Stimulated activated naive B cell treated with anti-CD40 and anti-IgM and Interleukin-4, amounts not matched to agents 10 μg/mL and 1 μg/mL and 100 μg/mL, for 72 hours (primary cell): ENCODE results near the gene EMP1.

Source experiments
- ATAC-seq, 2 donors: fragments of 150-1000 bp; cut with Tn5 transposase; replicated peaks; 2 replicates each; pipeline ENCODE4 v1.10.0; 2021; ENCODE audit warnings: moderate library complexity in 1 of 2
- DNase-seq: peaks from one replicate; pipeline ENCODE4 v3.0.0; 2021
- H3K27ac Mint-ChIP-seq: one replicate; pipeline ENCODE4 v1.8.0; 2022; ENCODE audit warnings: mild to moderate bottlenecking, mixed read lengths
- H3K27me3 Mint-ChIP-seq, 2 donors: one replicate each; pipeline ENCODE4 v1.8.0; 2022; ENCODE audit warnings: mixed read lengths in 2 of 2
- H3K36me3 Mint-ChIP-seq, 2 donors: one replicate each; pipeline ENCODE4 v1.8.0; 2022; ENCODE audit warnings: mixed read lengths in 2 of 2, mild to moderate bottlenecking in 1 of 2
- H3K4me1 Mint-ChIP-seq, 2 donors: one replicate each; pipeline ENCODE4 v1.8.0; 2022; ENCODE audit warnings: mixed read lengths in 2 of 2, mild to moderate bottlenecking in 1 of 2
- H3K4me3 Mint-ChIP-seq, 2 donors: one replicate each; pipeline ENCODE4 v1.8.0; 2022; ENCODE audit warnings: mild to moderate bottlenecking in 2 of 2, mixed read lengths in 2 of 2, moderate library complexity in 1 of 2
- H3K9me3 Mint-ChIP-seq, 2 donors: one replicate each; pipeline ENCODE4 v1.8.0; 2022; ENCODE audit warnings: mixed read lengths in 2 of 2, mild to moderate bottlenecking in 1 of 2

Gene EMP1

GRCh38 chr12:13196130-13196921 lies at the start of gene EMP1:
TSS of gene EMP1 (plus strand) at chr12:13196726. CDS start at chr12:13211511, 14,785 bp downstream.
- ATAC-seq (peak; percentile 99), DNase-seq (peak; percentile 76)
- Mint-ChIP-seq H3K9me3 (no peaks in the 10 kb centered on the region), H3K27ac (peak within 1 kb of the TSS; percentile 81), H3K4me3 (peak within 1 kb of the TSS; percentile 70 to 76), H3K27me3 (peaks cover 26 to 59% of the 10 kb centered on the region in 2 donors), H3K36me3 (no peaks in the 10 kb centered on the region), H3K4me1 (peaks cover 10 to 36% of the 10 kb centered on the region in 2 donors)

DNA sequence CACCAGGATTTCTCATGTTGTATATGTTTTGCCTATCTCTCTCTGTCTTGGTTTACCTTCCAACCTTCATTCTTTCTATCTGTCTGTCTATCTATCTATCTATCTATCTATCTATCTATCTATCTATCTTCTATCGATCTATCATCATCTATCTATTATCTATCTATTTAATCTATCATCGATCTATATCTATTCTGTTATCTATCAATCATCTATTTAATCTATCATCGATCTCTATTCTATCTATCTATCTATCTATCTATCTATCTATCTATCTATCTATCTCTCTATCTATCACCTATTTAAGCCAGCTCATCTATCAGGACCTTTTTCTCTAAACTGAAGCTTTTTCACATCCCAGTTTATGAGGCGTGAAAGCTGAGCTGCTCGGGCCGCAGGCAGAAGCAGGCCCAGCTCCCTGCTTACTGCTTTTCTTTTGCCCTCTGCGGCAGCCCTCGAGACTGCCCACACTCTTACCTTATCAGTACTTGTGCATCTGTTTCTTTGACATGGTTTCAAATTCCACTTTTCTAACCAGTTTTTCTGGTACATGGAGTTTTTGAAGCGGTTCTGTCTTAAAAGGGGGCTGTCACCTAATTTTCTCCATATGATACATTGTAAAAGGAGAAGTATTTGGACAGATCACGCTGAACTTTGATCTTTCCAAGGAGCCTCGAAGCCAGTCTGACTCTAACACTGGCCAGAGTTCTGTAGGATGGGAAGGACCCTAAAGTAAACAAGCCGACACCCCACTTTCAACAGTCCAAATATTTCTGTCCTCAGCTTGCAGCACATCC lies 48.6 kb upstream of the EMP1 start:
- ATAC-seq (no peak), DNase-seq (no peak)
- Mint-ChIP-seq H3K4me3 (no peak overlapping the region), H3K27me3 (no peaks in the 10 kb centered on the region), H3K27ac (no peak overlapping the region), H3K4me1 (peaks cover 15 to 19% of the 10 kb centered on the region in 2 donors), H3K9me3 (no peaks in the 10 kb centered on the region), H3K36me3 (no peaks in the 10 kb centered on the region)

- Mint-ChIP-seq H3K27me3 (no peaks in the 10 kb centered on the region), H3K4me1 (peaks cover 15 to 20% of the 10 kb centered on the region in 2 donors), H3K27ac (no peak overlapping the region), H3K4me3 (no peak overlapping the region), H3K9me3 (no peaks in the 10 kb centered on the region), H3K36me3 (no peaks in the 10 kb centered on the region)
- no peak for ATAC-seq
- DNase-seq, result no peak
Measured at GRCh38 chr12:13148485-13148847, 48.1 kb upstream of the EMP1 start.

DNA sequence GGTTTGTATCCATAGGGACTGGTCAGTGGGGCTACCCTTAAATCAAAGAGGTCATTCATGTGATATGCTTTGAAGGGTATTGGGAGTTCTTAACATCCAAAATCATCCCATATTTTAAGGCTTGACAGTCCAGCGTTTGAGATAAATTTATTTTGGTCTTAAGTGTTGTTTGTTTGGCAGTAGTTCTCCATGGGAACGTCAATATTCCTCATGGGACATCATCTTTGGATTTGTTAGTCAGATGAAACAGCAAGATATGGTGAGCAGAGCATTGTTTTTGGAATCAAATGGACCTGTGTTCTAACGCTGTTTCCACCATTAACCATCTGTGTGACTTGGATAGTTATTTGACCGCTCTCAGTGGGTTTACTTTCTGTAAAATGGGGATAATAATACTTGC lies 47.1 kb upstream of the EMP1 start:
- ATAC-seq (no peak), DNase-seq (no peak)
- Mint-ChIP-seq H3K4me1 (peaks cover 13 to 22% of the 10 kb centered on the region in 2 donors), H3K27me3 (no peaks in the 10 kb centered on the region), H3K4me3 (no peak overlapping the region), H3K36me3 (no peaks in the 10 kb centered on the region), H3K9me3 (no peaks in the 10 kb centered on the region), H3K27ac (no peak overlapping the region)

DNA sequence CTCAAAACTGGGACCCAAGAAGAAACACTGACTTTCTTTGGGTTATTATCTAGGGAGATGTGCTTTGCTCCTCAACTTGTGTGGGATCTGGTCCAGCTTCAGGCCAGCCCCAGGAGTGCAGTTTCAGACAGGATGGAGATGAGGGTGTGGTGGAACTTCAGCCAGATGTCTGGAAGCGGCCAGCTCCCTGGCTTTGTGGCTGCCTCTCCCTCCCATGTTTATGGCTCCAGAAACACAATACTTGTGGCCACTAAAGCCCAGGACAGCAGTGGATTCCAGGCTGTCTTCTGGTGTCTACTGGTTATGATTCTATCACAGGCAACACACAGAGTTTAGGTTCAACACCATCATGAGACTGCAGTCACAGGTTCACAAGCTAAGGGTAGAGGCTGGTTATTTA lies 44.2 kb upstream of the EMP1 start:
- no peaks in the 10 kb centered on the region for H3K36me3 Mint-ChIP-seq
- H3K9me3 Mint-ChIP-seq, result no peaks in the 10 kb centered on the region
- H3K27me3 Mint-ChIP-seq, result no peaks in the 10 kb centered on the region
- DNase-seq (no peak), ATAC-seq (no peak)
- no peak overlapping the region for H3K27ac Mint-ChIP-seq
- H3K4me1 Mint-ChIP-seq, result peaks cover 4 to 22% of the 10 kb centered on the region in 2 donors
- H3K4me3 Mint-ChIP-seq, result no peak overlapping the region

- Mint-ChIP-seq H3K4me3 (no peak overlapping the region), H3K4me1 (peaks cover 4 to 22% of the 10 kb centered on the region in 2 donors)
Measured at GRCh38 chr12:13152756-13153155, 43.8 kb upstream of the EMP1 start.

GRCh38 chr12:13153180-13153579 lies 43.3 kb upstream of the EMP1 start:
- no peak for ATAC-seq
- H3K9me3 Mint-ChIP-seq, result no peaks in the 10 kb centered on the region
- H3K36me3 Mint-ChIP-seq, result no peaks in the 10 kb centered on the region
- DNase-seq, result no peak
- peaks cover 4 to 22% of the 10 kb centered on the region in 2 donors for H3K4me1 Mint-ChIP-seq
- no peak overlapping the region for H3K27ac Mint-ChIP-seq
- no peaks in the 10 kb centered on the region for H3K27me3 Mint-ChIP-seq
- H3K4me3 Mint-ChIP-seq, result no peak overlapping the region

More at GRCh38 chr12:13152756-13153155, 43.8 kb upstream of the EMP1 start:
- DNase-seq (no peak), ATAC-seq (no peak)
- no peaks in the 10 kb centered on the region for H3K36me3 Mint-ChIP-seq
- H3K27me3 Mint-ChIP-seq, result no peaks in the 10 kb centered on the region
- no peaks in the 10 kb centered on the region for H3K9me3 Mint-ChIP-seq
- H3K27ac Mint-ChIP-seq, result no peak overlapping the region

DNA sequence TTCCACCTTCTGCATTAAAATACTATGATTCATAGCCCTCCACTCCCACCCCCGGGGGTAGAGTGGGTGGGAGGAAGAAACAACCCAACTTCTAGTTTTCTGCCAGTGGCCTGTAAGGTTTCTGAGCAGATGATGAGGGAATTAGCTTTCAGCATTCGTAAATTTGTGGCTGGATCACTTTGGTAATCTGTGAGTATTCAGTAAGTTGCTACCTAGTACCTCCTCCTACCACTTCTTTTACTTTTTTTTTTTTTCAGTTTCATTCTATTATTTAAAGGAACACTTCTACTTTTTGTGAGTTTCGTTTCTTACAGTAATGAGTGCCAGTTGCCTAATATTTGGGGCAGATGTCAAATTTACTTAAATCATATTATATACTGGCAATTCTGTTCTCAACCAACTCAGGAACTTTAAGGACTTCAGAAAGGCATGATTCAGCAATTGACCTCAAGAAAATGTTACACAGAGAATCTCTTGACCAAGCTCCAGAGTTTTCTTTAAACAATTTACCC lies 42.4 kb upstream of the EMP1 start:
- no peaks in the 10 kb centered on the region for H3K9me3 Mint-ChIP-seq
- H3K27ac Mint-ChIP-seq, result no peak overlapping the region
- H3K4me3 Mint-ChIP-seq, result peak overlapping the region in 1 of 2 donors; percentile 23
- DNase-seq (no peak), ATAC-seq (peak; percentile 71 to 73)
- H3K4me1 Mint-ChIP-seq, result peaks cover 4 to 22% of the 10 kb centered on the region in 2 donors
- no peaks in the 10 kb centered on the region for H3K27me3 Mint-ChIP-seq
- no peaks in the 10 kb centered on the region for H3K36me3 Mint-ChIP-seq

DNA sequence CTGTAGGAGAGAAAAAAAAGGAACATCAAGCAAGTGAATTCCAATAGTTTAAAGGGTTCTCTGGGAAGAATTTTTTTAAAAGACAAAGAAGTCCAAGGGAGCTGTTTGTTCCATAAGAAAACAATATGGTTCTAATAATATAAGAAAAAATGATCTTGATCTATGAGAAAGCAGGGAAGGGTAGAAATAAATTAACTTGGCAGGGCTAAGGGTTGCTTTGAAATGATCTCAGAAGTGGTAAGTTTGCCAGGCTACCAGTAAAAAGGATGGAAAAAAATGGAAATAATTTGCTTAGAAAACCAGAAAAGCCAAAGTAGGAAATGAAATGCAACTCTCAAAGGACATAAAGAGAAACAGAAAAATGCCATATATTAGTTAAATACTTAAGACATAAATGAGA lies 41.7 kb upstream of the EMP1 start:
- Mint-ChIP-seq H3K27ac (no peak overlapping the region), H3K9me3 (no peaks in the 10 kb centered on the region), H3K4me1 (peaks cover 4 to 22% of the 10 kb centered on the region in 2 donors), H3K36me3 (no peaks in the 10 kb centered on the region), H3K27me3 (no peaks in the 10 kb centered on the region), H3K4me3 (no peak overlapping the region)
- no peak for ATAC-seq
- no peak for DNase-seq

GRCh38 chr12:13156277-13156676 lies 40.2 kb upstream of the EMP1 start:
- Mint-ChIP-seq H3K4me3 (no peak overlapping the region), H3K27me3 (no peaks in the 10 kb centered on the region), H3K4me1 (peaks cover 4 to 22% of the 10 kb centered on the region in 2 donors), H3K27ac (no peak overlapping the region), H3K9me3 (no peaks in the 10 kb centered on the region), H3K36me3 (no peaks in the 10 kb centered on the region)
- ATAC-seq (no peak), DNase-seq (no peak)

DNA sequence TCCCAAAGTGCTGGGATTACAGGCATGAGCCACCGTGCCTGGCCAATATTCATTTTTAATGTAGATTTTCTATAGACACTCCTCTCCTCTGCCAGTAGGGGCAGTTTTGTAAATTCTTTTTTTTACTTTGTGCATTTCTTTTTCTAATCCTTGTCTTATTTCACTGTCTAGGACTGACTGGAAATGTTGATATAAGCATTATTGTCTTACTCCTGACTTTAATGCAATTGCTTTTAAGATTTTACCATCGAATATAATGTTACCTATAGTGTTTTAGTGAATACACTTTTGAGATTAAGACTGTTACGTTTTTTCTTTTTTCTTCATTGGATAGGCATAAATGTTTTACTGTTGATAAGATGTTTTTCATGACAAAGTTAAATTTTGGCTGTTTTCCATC lies 35.4 kb upstream of the EMP1 start:
- H3K4me1 Mint-ChIP-seq, result peaks cover 6 to 22% of the 10 kb centered on the region in 2 donors
- H3K36me3 Mint-ChIP-seq, result no peaks in the 10 kb centered on the region
- DNase-seq (no peak), ATAC-seq (no peak)
- H3K4me3 Mint-ChIP-seq, result no peak overlapping the region
- H3K9me3 Mint-ChIP-seq, result no peaks in the 10 kb centered on the region
- H3K27me3 Mint-ChIP-seq, result no peaks in the 10 kb centered on the region
- H3K27ac Mint-ChIP-seq, result no peak overlapping the region

DNA sequence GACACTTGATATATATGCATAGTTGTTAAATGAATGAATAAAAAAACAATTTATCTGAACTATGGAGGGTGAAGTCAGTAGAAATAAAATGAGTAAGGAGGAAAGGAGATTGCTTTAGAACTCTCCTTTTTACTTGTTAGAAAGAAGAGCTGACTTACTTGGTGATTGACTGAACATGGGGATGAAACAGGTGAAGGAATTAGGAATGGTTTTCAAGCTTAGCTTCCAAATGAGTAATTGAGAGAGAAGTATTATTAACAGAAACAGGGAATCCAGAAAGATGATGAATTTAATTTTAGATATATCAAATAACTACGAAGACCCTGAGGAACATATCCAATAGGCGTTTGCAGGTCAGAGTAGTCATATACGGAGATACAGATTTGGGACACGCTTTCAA lies 33.6 kb upstream of the EMP1 start:
- ATAC-seq, result no peak
- Mint-ChIP-seq H3K9me3 (no peaks in the 10 kb centered on the region), H3K36me3 (no peaks in the 10 kb centered on the region)

GRCh38 chr12:13163868-13164635 lies 32.5 kb upstream of the EMP1 start:
- no peak overlapping the region for H3K27ac Mint-ChIP-seq
- no peak overlapping the region for H3K4me3 Mint-ChIP-seq
- peaks cover 6 to 18% of the 10 kb centered on the region in 2 donors for H3K4me1 Mint-ChIP-seq
- H3K27me3 Mint-ChIP-seq, result peaks cover 0 to 2% of the 10 kb centered on the region in 2 donors
- no peaks in the 10 kb centered on the region for H3K36me3 Mint-ChIP-seq
- no peak for ATAC-seq
- H3K9me3 Mint-ChIP-seq, result no peaks in the 10 kb centered on the region
- DNase-seq, result no peak

More for the DNA sequence above, 33.6 kb upstream of the EMP1 start:
- H3K27ac Mint-ChIP-seq, result no peak overlapping the region
- H3K4me3 Mint-ChIP-seq, result no peak overlapping the region
- H3K27me3 Mint-ChIP-seq, result no peaks in the 10 kb centered on the region
- H3K4me1 Mint-ChIP-seq, result peaks cover 6 to 18% of the 10 kb centered on the region in 2 donors
- DNase-seq, result no peak
